GM19455 (cell line): ENCODE results near the gene SMAD6.
"Not testable (repeated sequence)": the region's sequence is repeated elsewhere in the genome, so short reads cannot be mapped to it uniquely, and the experiment has no call there.

Source experiments
- ATAC-seq: cut with Tn5 transposase; IDR thresholded peaks from one replicate; pipeline ENCODE4 v1.9.1; 2021; ENCODE audit not compliant: unreplicated experiment

SMAD6 gene

GRCh38 chr15:66816201-66816600, 114.2 kb downstream of the SMAD6 start:
- no peak for ATAC-seq

- ATAC-seq = no peak
Measured at GRCh38 chr15:66819084-66819483, 117.0 kb downstream of the SMAD6 start.

GRCh38 chr15:66820481-66821176, 118.6 kb downstream of the SMAD6 start:
- no peak for ATAC-seq

- no peak for ATAC-seq
Measured at GRCh38 chr15:66821307-66821706, 119.3 kb downstream of the SMAD6 start.

- ATAC-seq = no peak
Measured at GRCh38 chr15:66822114-66822513, 120.1 kb downstream of the SMAD6 start.

GRCh38 chr15:66822576-66822975, 120.5 kb downstream of the SMAD6 start:
- ATAC-seq = no peak

- no peak for ATAC-seq
Measured at GRCh38 chr15:66823601-66824000, 121.6 kb downstream of the SMAD6 start.

GRCh38 chr15:66824424-66824823, 122.4 kb downstream of the SMAD6 start:
- no peak for ATAC-seq

GRCh38 chr15:66825139-66825538, 123.1 kb downstream of the SMAD6 start:
- ATAC-seq = no peak

GRCh38 chr15:66825731-66826130, 123.7 kb downstream of the SMAD6 start:
- no peak for ATAC-seq

- ATAC-seq = no peak
Measured at GRCh38 chr15:66826507-66826906, 124.5 kb downstream of the SMAD6 start.

- ATAC-seq = no peak
Measured at GRCh38 chr15:66827039-66827697, 125.1 kb downstream of the SMAD6 start.

- ATAC-seq = no peak
Measured at GRCh38 chr15:66827698-66828055, 125.6 kb downstream of the SMAD6 start.

- not testable (repeated sequence) for ATAC-seq
Measured at GRCh38 chr15:66828817-66829541, 126.9 kb downstream of the SMAD6 start.

- no peak for ATAC-seq
Measured at GRCh38 chr15:66829551-66830121, 127.6 kb downstream of the SMAD6 start.

- ATAC-seq = no peak
Measured at GRCh38 chr15:66830358-66830757, 128.3 kb downstream of the SMAD6 start.

- no peak for ATAC-seq
Measured at GRCh38 chr15:66830823-66831222, 128.8 kb downstream of the SMAD6 start.

GRCh38 chr15:66831289-66831688, 129.3 kb downstream of the SMAD6 start:
- no peak for ATAC-seq

GRCh38 chr15:66831801-66832390, 129.9 kb downstream of the SMAD6 start:
- no peak for ATAC-seq
